ENCODE data around the gene TBC1D3B. TPM values are rescaled to one million over a fixed set of nuclear protein-coding genes. Genes with fewer than 3 reads are reported as not detected.
"Not testable (repeated sequence)": the region's sequence is repeated elsewhere in the genome, so short reads cannot be mapped to it uniquely, and the experiment has no call there.

Gene TBC1D3B
- total RNA-seq: 8.9 and 9.8 TPM in 2 replicates

DNA sequence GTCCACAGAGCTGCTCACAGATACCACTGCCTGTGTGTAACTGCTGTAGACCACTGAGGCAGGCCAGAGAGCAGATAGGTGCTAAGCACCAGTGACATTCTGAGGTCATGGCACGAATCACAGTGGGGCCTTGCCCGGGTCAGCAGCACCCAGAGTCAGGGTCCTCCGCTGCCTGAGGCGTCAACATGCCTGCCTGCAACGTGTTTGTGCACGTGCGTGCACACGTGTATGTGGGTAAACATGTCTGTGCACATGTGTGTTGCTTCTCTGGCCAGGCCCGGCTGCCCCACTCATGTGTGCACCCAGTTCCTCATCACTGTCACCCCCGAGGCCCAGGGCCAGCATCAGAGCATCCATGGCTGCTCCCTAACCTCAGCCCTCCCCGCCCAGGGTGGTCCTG lies at the start of gene TBC1D3B:
Gene TBC1D3B (minus strand): TSS at position 101 of the 400 bp plus-strand sequence. CDS start 1,586 bp downstream, outside the sequence.
- H3K27me3 Mint-ChIP-seq; H3K4me1 Mint-ChIP-seq; H3K4me3 Mint-ChIP-seq; H3K27ac Mint-ChIP-seq; intact Hi-C loops (cut with micrococcal nuclease); DNase-seq; H3K36me3 Mint-ChIP-seq (ENCODE audit: low read depth); H3K9me3 Mint-ChIP-seq: not testable (repeated sequence)

DNA sequence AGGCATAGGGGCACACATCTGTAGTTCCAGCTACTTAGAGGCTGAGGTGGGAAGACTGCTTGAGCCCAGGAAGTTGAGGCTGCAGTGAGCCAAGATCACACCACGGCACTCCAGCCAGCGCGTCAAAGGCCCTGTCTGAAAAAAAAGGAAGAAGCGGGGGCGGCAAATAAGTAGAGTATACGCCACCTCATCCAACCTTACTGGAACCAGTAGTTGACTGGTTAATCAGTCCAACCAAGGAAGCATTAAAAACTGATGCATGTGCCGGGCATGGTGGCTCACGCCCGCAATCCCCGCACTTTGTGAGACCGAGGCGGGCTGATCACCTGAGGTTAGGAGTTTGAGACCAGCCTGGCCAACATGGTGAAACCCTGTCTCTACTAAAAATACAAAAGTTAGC lies 46.5 kb upstream of the TBC1D3B start:
- H3K9me3 Mint-ChIP-seq; H3K4me3 Mint-ChIP-seq; H3K27me3 Mint-ChIP-seq; H3K27ac Mint-ChIP-seq; H3K36me3 Mint-ChIP-seq (ENCODE audit: low read depth); H3K4me1 Mint-ChIP-seq; intact Hi-C loops (cut with micrococcal nuclease): not testable (repeated sequence)
- DNase-seq: peak; percentile 33

DNA sequence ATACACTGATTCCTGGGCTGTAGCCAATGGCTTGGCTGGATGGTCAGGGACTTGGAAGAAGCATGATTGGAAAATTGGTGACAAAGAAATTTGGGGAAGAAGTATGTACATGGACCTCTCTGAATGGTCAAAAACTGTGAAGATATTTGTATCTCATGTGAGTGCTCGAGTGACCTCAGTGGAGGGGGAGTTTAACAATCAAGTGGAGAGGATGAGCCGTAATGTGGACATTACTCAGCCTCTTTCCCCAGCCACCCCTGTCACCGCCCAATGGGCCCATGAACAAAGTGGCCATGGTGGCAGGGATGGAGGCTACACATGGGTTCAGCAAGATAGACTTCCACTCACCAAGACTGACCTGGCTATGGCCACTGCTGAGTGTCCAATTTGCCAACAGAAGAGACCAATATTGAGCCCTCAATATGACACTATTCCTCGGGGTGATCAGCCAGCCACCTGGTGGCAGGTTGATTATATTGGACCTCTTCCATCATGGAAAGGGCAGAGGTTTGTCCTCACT lies 45.2 kb upstream of the TBC1D3B start:
- H3K27me3 Mint-ChIP-seq; H3K36me3 Mint-ChIP-seq (ENCODE audit: low read depth); intact Hi-C loops (cut with micrococcal nuclease); H3K4me1 Mint-ChIP-seq; H3K4me3 Mint-ChIP-seq; H3K9me3 Mint-ChIP-seq; H3K27ac Mint-ChIP-seq: not testable (repeated sequence)
- DNase-seq: peak; percentile 37

DNA sequence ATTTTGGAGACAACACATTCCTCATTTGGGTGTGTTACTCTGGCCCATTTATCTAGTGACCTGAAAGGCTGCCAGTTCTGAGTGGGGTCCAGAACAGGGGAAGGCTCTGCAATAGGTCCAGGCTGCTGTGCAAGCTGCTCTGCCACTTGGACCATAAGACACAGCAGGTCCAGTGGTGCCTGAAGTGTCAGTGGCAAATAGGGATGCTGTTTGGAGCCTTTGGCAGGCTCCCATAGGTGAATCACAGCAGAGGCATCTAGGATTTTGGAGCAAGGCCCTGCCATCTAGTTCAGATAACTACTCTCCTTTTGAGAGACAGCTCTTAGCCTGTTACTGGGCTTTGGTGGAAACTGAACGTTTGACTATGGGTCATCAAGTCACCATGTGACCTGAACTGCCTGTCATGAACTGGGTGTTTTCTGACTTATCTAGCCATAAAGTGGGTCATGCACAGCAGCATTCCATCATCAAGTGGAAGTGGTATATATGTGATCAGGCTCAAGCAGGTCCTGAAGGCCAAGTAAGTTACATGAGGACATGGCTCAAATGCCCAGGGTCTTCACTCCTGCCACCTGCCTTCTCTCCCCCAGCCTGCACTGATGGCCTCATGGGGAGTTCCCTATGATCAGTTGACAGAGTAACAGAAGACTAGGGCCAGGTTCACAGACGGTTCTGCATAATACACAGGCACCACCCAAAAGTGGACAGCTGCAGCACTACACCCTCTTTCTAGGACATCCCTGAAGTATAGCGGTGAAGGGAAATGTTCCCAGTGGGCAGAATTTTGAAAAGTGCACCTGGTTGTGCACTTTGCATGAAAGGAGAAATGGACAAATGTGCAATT lies 44.5 kb upstream of the TBC1D3B start:
- H3K27me3 Mint-ChIP-seq; H3K4me1 Mint-ChIP-seq; H3K36me3 Mint-ChIP-seq (ENCODE audit: low read depth); H3K4me3 Mint-ChIP-seq; H3K9me3 Mint-ChIP-seq; intact Hi-C loops (cut with micrococcal nuclease); H3K27ac Mint-ChIP-seq: not testable (repeated sequence)
- DNase-seq: peak; percentile 40

DNA sequence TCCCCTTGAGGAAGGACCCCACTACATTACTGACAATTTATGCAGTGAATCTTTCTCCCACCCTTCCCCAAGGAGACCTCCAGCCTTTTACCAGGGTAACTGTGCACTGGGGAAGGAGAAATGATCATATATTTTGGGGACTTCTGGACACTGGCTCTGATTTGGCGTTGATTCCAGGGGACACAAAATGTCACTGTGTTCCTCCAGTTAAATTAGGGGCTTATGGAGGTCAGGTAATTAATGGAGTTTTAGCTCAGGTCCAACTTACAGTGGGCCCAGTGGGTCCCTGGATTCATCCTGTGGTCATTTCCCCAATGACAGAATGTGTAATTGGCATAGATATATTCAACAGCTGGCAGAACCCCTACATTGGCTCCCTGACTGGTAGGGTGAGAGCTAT lies 43.1 kb upstream of the TBC1D3B start:
- H3K4me1 Mint-ChIP-seq; intact Hi-C loops (cut with micrococcal nuclease); H3K27ac Mint-ChIP-seq; H3K27me3 Mint-ChIP-seq; H3K4me3 Mint-ChIP-seq; H3K9me3 Mint-ChIP-seq; H3K36me3 Mint-ChIP-seq (ENCODE audit: low read depth): not testable (repeated sequence)
- peak; percentile 26 for DNase-seq

DNA sequence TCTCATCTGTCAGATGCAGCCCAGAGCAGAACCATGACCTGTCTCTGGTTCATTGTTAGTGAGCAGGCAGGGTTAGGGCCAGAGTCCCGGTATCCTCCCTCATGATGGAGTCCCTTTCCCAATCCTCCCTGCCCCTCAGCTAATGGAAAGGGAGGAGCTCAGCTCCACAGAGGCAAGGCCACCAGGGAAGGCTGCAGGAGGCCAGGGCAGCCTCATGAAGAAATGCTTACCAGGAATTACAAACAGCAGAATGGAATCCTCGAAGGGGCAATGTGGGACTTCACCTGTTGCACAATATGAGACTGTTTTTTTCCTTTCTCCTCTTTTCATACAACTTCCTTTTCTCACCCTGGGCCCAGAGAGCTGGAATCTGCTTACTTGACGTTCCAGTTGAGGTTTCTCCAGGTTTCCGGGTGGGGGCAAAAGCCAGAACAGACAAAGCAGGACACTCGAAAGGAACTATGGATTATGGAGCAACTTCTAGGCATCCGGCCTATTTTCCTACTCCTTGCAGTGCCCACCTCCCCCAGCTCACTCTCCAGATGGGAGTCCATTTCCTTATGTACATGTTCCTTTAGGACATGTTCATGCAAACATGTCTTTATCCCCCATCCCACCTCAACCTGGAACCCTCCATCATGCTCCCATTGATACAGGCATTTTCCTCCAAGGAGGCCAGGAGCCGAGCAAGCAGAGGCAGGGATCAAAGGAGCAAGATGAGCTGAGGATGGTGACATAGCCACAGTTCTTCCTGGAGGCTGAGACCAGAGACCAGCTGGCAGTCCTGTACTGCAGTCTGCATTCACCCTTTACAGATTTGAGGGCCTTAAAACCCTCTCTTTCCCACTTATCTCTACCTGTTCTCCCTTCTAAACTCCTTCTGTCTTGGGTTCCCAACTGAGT lies 39.2 kb upstream of the TBC1D3B start:
- H3K4me1 Mint-ChIP-seq; H3K9me3 Mint-ChIP-seq; H3K4me3 Mint-ChIP-seq; H3K36me3 Mint-ChIP-seq (ENCODE audit: low read depth); intact Hi-C loops (cut with micrococcal nuclease); H3K27ac Mint-ChIP-seq: not testable (repeated sequence)
- H3K27me3 Mint-ChIP-seq: peaks cover 13% of the 10 kb centered on the region
- peak; percentile 38 for DNase-seq

DNA sequence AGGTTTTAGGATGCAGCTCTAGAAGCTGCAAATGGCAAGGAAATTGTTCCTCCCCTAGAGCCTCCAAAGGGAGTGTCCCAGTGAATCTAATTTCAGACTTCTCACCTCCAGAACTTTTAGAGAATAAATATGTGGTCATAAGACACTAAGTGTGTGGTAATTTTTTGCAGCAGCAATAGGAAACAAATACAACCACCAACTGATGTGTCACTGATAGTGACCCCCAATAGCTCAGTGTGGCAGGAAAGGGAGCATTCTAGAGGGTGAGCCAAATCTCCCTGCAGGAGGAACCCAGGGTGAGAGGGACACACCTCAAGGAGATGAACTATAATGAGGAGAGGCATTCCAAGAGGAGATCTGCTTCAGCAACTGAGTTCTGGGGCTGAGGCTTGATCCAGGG lies 38.5 kb upstream of the TBC1D3B start:
- no peak overlapping the region for H3K4me3 Mint-ChIP-seq
- peaks cover 2% of the 10 kb centered on the region for H3K4me1 Mint-ChIP-seq
- H3K27me3 Mint-ChIP-seq: peaks cover 15% of the 10 kb centered on the region
- peak; percentile 49 for DNase-seq
- H3K9me3 Mint-ChIP-seq: no peaks in the 10 kb centered on the region
- intact Hi-C loops (cut with micrococcal nuclease): no loop called here
- no peak overlapping the region for H3K27ac Mint-ChIP-seq
- H3K36me3 Mint-ChIP-seq (ENCODE audit: low read depth): no peaks in the 10 kb centered on the region

DNA sequence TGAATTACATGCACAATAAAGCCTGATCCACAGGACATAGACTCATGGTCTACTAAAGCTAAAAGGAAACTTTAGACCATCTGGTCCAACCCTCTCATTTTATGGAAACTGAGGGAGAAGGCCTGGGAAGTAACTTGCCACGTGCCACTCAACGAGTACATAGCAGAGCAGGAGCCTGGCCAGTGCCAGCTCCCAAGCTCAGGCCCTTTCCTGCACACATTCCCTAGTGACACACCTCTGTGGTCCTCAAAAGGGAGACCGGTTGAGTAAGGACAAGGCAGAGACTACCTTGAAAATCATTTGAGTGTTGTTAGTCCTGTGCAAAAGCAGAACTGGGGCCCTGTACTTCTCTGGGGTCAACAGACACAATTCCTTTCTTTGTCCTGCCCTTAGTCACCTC lies 37.3 kb upstream of the TBC1D3B start:
- Mint-ChIP-seq H3K4me3 (no peak overlapping the region), H3K27ac (no peak overlapping the region), H3K4me1 (peaks cover 2% of the 10 kb centered on the region), H3K36me3 (ENCODE audit: low read depth) (no peaks in the 10 kb centered on the region), H3K27me3 (peaks cover 20% of the 10 kb centered on the region), H3K9me3 (no peaks in the 10 kb centered on the region)
- intact Hi-C loops (cut with micrococcal nuclease): no loop called here
- DNase-seq: no peak

DNA sequence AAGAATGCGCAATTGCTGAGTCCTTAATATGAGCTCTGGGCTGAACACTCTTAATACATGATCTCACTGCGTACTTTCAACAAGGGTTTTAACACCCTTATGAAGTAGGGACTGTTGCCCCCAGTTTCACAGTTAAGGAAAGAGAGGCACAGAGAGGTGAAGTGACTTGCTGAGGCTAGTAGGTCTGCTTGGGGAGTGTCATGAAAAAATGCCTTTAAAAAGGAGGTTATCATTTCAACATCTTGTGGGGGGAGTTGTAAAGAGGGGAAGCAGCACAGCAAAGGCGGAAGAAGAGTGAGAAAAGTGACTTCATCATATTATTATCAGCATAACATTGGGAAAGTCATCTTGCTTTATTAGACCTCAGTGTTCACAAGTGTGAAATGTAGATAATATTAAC lies 36.5 kb upstream of the TBC1D3B start:
- no peak for DNase-seq
- Mint-ChIP-seq H3K9me3 (no peaks in the 10 kb centered on the region), H3K27me3 (peaks cover 20% of the 10 kb centered on the region), H3K4me1 (peaks cover 2% of the 10 kb centered on the region), H3K27ac (no peak overlapping the region), H3K36me3 (ENCODE audit: low read depth) (no peaks in the 10 kb centered on the region), H3K4me3 (no peak overlapping the region)
- intact Hi-C loops (cut with micrococcal nuclease): no loop called here

DNA sequence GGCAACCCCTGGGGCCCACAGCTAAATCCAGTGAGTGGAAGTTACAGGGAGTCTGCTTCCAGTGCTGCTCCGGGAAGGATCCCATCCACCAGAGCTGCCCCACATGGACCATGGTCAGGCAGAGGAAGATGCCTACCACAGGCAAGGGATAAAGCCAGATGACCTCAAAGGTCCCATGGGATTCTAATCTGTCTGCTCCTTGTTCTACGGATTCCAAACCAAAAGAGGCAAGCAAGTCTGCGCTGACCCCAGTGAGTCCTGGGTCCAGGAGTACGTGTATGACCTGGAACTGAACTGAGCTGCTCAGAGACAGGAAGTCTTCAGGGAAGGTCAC lies 35.8 kb upstream of the TBC1D3B start:
- H3K4me3 Mint-ChIP-seq: no peak overlapping the region
- H3K4me1 Mint-ChIP-seq: peaks cover 2% of the 10 kb centered on the region
- H3K9me3 Mint-ChIP-seq: no peaks in the 10 kb centered on the region
- H3K36me3 Mint-ChIP-seq (ENCODE audit: low read depth): no peaks in the 10 kb centered on the region
- intact Hi-C loops (cut with micrococcal nuclease): no loop called here
- DNase-seq: no peak
- peaks cover 22% of the 10 kb centered on the region for H3K27me3 Mint-ChIP-seq
- H3K27ac Mint-ChIP-seq: no peak overlapping the region

DNA sequence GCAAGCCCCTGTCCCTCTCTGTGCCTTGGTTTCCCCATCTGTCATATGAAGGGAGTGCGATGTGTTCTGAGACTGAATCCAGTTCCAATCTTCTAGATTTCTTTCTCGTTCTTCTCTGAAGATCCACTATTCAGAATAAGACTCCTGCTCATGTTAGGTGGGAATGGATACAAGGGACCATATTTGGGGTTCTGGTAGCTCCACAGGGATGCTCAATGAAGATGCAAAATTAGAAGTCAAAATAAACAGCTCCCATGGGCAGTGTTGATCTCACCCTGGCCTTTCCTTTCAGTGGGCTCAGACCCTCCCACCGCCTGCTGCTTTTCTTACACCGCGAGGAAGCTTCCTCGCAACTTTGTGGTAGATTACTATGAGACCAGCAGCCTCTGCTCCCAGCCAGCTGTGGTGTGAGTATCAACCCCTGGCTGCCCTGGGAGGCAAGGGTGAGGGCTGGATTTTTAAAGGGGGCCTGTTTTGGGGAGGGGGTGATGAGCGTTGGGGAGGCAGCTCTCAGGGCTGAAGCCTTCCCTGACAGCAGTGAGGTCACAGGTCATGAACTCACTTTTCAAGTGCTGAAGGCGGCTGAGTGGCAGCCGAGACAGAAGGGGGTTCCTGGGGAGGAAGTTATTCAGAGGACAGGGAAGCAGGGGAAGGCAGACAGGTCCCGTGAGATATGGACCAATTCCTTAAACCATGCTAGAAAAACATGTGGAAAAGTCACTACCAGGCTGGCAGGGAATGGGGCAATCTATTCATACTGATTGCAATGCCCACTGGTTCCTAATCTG lies 35.2 kb upstream of the TBC1D3B start:
- H3K27ac Mint-ChIP-seq; H3K4me3 Mint-ChIP-seq; intact Hi-C loops (cut with micrococcal nuclease); H3K4me1 Mint-ChIP-seq; H3K9me3 Mint-ChIP-seq; DNase-seq; H3K36me3 Mint-ChIP-seq (ENCODE audit: low read depth): not testable (repeated sequence)
- H3K27me3 Mint-ChIP-seq: peaks cover 28% of the 10 kb centered on the region

DNA sequence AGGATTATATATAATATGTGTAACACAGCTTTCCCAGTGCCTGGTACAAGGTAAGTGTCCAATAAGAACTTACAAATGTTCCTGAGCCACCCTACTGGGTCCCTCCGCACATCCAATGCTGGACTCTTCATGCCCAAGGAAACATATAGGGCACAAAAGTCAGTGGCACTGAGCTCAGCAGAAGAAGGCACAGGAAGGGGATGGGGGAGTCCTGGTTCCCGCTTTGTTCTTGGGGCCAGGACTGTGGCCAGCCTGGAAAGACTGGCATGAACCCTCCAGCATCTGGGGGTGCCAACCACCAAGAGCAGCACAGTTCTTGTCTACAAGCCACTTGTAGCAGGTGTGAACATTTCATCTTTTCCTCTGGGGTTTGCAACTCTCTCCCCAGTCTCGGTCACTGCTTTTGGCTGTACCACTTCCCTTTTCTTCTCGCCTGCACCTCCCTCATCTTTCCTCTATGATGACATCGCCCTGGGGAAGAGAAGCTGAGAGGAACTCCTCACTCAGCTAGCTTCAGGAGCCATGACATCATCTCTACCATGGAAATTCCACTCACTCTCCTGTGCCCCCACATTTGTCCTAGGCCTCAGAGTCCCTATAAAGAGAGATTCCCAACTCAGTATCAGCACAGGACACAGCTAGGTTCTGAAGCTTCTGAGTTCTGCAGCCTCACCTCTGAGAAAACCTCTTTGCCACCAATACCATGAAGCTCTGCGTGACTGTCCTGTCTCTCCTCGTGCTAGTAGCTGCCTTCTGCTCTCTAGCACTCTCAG lies 34.2 kb upstream of the TBC1D3B start, which contains the start of gene CCL4L2:
Gene CCL4L2 (plus strand): TSS at position 625 of the 773 bp plus-strand sequence.
- H3K4me1 Mint-ChIP-seq; H3K9me3 Mint-ChIP-seq; DNase-seq; H3K27ac Mint-ChIP-seq; H3K36me3 Mint-ChIP-seq (ENCODE audit: low read depth); H3K4me3 Mint-ChIP-seq; intact Hi-C loops (cut with micrococcal nuclease): not testable (repeated sequence)
- peaks cover 33% of the 10 kb centered on the region for H3K27me3 Mint-ChIP-seq

DNA sequence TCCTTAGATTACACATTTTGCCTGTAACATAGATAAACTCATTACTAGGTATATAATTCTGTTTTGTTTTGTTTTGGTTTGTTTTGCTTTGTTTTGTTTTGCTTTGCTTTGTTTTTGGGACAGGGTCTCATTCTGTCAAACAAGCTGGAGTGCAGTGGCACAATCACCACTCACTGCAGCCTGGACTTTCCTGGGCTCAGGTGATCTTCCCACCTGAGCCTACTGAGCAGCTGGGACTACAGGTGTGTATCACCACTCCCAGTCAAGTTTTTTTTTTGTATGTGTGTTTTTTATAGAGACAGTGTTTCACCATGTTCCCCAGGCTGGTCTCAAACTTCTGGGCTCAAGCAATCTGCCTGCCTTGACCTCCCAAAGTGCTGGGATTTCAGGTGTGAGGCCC lies 33.1 kb upstream of the TBC1D3B start:
- Mint-ChIP-seq H3K27ac (no peak overlapping the region), H3K9me3 (no peaks in the 10 kb centered on the region), H3K4me3 (no peak overlapping the region), H3K4me1 (peaks cover 5% of the 10 kb centered on the region), H3K27me3 (peaks cover 34% of the 10 kb centered on the region), H3K36me3 (ENCODE audit: low read depth) (no peaks in the 10 kb centered on the region)
- intact Hi-C loops (cut with micrococcal nuclease): no loop called here
- no peak for DNase-seq

Data from activated CD4-positive, alpha-beta T cell treated with anti-CD3 and anti-CD28 coated beads, Interleukin-2, amount 10 ng/mL, durations not matched to agents 24 days and 14 days (primary cell).